ENCODE data around the gene ATAT1. TPM values are rescaled to one million over a fixed set of nuclear protein-coding genes. Genes with fewer than 3 reads are reported as not detected.

ATAT1 gene
- total RNA-seq, 2 donors from 2014 or later: 31.6 to 38.0 TPM

DNA sequence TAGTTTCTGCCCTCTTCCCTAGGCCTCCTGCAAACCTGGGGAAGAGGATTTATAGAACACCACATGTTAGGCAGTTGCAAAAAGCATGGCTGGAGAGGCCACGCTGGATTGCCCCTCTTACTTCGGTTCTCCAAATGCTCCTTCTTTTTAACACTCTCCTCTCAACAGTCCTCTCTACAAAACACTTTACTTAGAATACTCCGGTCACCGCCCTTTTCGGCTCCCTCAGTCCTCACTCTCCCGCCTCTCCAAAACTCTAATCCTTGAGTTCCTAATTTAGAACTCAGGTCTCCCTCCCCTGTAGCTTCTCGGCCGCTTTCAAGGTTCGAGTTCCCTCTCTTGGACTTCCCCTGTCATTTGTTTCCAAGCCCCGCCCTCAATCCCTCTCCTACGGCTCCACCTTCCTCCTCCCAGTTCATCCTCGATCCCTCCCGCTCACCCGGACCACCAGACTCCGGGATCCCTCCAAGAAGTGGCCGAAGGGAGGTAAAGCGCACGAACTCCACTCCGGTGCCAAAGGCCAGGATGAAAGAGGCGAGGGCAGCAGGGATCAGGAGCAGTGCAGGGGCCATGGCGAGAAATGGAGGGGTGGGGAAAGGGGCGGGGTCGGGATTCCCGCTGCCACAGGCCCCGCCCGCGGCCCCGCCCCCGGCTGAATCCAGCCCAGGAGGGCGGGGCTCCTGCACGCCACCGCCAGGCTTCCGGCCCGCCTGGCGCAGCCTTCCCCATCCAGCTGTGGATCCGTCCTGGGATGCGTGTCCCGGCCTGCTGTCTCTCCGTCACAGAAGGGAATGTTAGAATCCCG, 63.9 kb downstream of the ATAT1 start, which contains the start of gene NRM:
TSS of gene NRM (minus strand) at position 582 of the 805 bp plus-strand sequence. CDS start at position 572, 10 bp downstream.
- H3K4me1 ChIP-seq (ENCODE audit: control insufficient read depth, insufficient read depth, low read length): no peaks in the 10 kb centered on the region
- H3K4me1 Mint-ChIP-seq: peaks cover 34% of the 10 kb centered on the region
- H3K9me3 Mint-ChIP-seq: no peaks in the 10 kb centered on the region
- 1 to 3% methylated on average over 24 to 40 of the region's 40 CpGs for WGBS, 2 experiments (ENCODE audit: insufficient coverage in 1 of 2, insufficient read length in 1 of 2)
- H3K9me3 ChIP-seq (ENCODE audit: control insufficient read depth, low read length): no peaks in the 10 kb centered on the region
- TF ChIP-seq, protein P1, sequence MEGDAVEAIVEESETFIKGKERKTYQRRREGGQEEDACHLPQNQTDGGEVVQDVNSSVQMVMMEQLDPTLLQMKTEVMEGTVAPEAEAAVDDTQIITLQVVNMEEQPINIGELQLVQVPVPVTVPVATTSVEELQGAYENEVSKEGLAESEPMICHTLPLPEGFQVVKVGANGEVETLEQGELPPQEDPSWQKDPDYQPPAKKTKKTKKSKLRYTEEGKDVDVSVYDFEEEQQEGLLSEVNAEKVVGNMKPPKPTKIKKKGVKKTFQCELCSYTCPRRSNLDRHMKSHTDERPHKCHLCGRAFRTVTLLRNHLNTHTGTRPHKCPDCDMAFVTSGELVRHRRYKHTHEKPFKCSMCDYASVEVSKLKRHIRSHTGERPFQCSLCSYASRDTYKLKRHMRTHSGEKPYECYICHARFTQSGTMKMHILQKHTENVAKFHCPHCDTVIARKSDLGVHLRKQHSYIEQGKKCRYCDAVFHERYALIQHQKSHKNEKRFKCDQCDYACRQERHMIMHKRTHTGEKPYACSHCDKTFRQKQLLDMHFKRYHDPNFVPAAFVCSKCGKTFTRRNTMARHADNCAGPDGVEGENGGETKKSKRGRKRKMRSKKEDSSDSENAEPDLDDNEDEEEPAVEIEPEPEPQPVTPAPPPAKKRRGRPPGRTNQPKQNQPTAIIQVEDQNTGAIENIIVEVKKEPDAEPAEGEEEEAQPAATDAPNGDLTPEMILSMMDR (conservative IDR thresholded peaks at IDR 0.05): no peak
- peak within 1 kb of the TSS; percentile 32 for H3K9ac ChIP-seq (ENCODE audit: extremely low read depth, low read length, poor library complexity, severe bottlenecking)
- H3K36me3 ChIP-seq (ENCODE audit: control insufficient read depth, insufficient read depth, low read length): no peaks in the 10 kb centered on the region
- H3K4me3 ChIP-seq (ENCODE audit: low read length): peak within 1 kb of the TSS; percentile 94
- peak within 1 kb of the TSS; percentile 82 for H3K27ac Mint-ChIP-seq
- peak within 1 kb of the TSS; percentile 61 for H3K27ac ChIP-seq (ENCODE audit: low read depth, low read length)
- DNase-seq: peak; percentile 93
- no peaks in the 10 kb centered on the region for H3K27me3 ChIP-seq (ENCODE audit: control insufficient read depth, insufficient read depth, low read length, poor library complexity, severe bottlenecking)
- peaks cover 4% of the 10 kb centered on the region for H3K36me3 Mint-ChIP-seq (ENCODE audit: low read depth)
- H3K27me3 Mint-ChIP-seq (ENCODE audit: insufficient read depth): no peaks in the 10 kb centered on the region
- H3K4me3 Mint-ChIP-seq: peak within 1 kb of the TSS; percentile 78

DNA sequence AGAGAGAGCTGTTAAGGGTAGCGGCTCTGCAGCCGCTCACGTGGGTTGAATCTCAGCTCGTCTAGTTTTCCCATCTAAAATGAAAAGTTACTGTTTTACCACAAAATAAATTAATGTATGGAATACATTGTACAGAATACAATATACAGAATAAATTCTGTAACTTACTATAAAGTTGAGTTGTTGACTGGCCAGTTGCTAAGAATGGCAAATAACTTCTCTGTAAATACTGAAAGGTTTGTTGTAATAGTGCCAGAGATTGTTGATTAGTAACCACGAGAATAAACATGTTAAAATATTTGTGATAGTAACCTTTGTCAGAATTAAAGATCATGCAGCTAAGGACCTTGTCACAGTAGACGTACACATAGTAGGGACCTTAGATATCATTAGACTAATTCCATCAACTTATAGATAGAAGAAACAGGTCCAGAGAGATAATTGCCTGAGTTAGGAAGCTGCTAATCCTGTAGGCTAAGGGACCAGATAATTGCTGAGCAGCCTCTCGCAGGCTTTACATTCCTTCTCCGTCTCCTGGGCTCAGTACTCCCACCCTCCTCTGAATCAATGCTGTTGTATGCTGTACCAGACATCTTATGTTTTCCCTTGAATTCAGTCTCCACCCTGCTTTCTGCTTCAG, 64.7 kb downstream of the ATAT1 start:
- peak overlapping the region; percentile 82 for H3K27ac Mint-ChIP-seq
- Histone ChIP-seq H3K27me3 (ENCODE audit: control insufficient read depth, insufficient read depth, low read length, poor library complexity, severe bottlenecking) (no peaks in the 10 kb centered on the region), H3K36me3 (ENCODE audit: control insufficient read depth, insufficient read depth, low read length) (no peaks in the 10 kb centered on the region), H3K4me3 (ENCODE audit: low read length) (peak overlapping the region; percentile 94), H3K4me1 (ENCODE audit: control insufficient read depth, insufficient read depth, low read length) (no peaks in the 10 kb centered on the region), H3K9me3 (ENCODE audit: control insufficient read depth, low read length) (no peaks in the 10 kb centered on the region), H3K27ac (ENCODE audit: low read depth, low read length) (peak overlapping the region; percentile 44), H3K9ac (ENCODE audit: extremely low read depth, low read length, poor library complexity, severe bottlenecking) (peak overlapping the region; percentile 32)
- peaks cover 34% of the 10 kb centered on the region for H3K4me1 Mint-ChIP-seq
- H3K27me3 Mint-ChIP-seq (ENCODE audit: insufficient read depth): no peaks in the 10 kb centered on the region
- TF ChIP-seq, protein P1 (conservative IDR thresholded peaks at IDR 0.05): no peak
- peaks cover 4% of the 10 kb centered on the region for H3K36me3 Mint-ChIP-seq (ENCODE audit: low read depth)
- peak overlapping the region; percentile 78 for H3K4me3 Mint-ChIP-seq
- 22 to 56% methylated on average over 3 to 8 of the region's 8 CpGs for WGBS, 2 experiments (ENCODE audit: insufficient coverage in 1 of 2, insufficient read length in 1 of 2)
- no peak for DNase-seq
- no peaks in the 10 kb centered on the region for H3K9me3 Mint-ChIP-seq

Small RNA genes within 50 kb of the gene (microRNA-seq; reads per million reads assigned to microRNA genes)
- gene MIR877 (ENCODE audit: borderline microRNAs expressed): 25.1 reads per million, percentile 58 among the genes with 10 or more reads in this experiment

Other genes starting within 250 kb of the ATAT1 start
- 10 to 100 TPM; 31.7 to 38.4 TPM for gene HLA-E, start 137.4 kb upstream of the ATAT1 start, total RNA-seq
- gene GNL1, start 70.4 kb upstream of the ATAT1 start, total RNA-seq: 10 to 100 TPM; 82.1 to 93.5 TPM
- gene PRR3, start 69.6 kb upstream of the ATAT1 start, total RNA-seq: 10 to 100 TPM; 10.9 to 12.0 TPM
- 10 to 100 TPM; 84.9 to 89.3 TPM for gene ABCF1, start 55.4 kb upstream of the ATAT1 start, total RNA-seq
- gene PPP1R10, start 9.6 kb upstream of the ATAT1 start, total RNA-seq: 100 to 1,000 TPM; 122 to 126 TPM
- gene MRPS18B, start 9.0 kb upstream of the ATAT1 start, total RNA-seq: 10 to 100 TPM; 37.6 to 39.7 TPM
- 10 to 100 TPM; 17.9 to 24.3 TPM for gene C6orf136, start 20.3 kb downstream of the ATAT1 start, total RNA-seq
- gene DHX16, start 46.1 kb downstream of the ATAT1 start, total RNA-seq: 10 to 100 TPM; 33.5 to 33.9 TPM
- 10 to 100 TPM; 27.6 to 31.4 TPM for gene PPP1R18, start 59.8 kb downstream of the ATAT1 start, total RNA-seq
- 10 to 100 TPM; 37.1 TPM for gene NRM, start 64.1 kb downstream of the ATAT1 start, total RNA-seq
- 10 to 100 TPM; 79.0 to 95.1 TPM for gene MDC1, start 90.4 kb downstream of the ATAT1 start, total RNA-seq
- gene TUBB, start 93.5 kb downstream of the ATAT1 start, total RNA-seq: 1,000 to 10,000 TPM; 1,504 to 1,815 TPM
- gene FLOT1, start 115.8 kb downstream of the ATAT1 start, total RNA-seq: 100 to 1,000 TPM; 121 to 141 TPM
- 100 to 1,000 TPM; 102 to 136 TPM for gene IER3, start 117.7 kb downstream of the ATAT1 start, total RNA-seq